HuH-7 (cell line): ENCODE data around the gene JAG2.

Source experiments
- DNase-seq: peaks from one replicate; pipeline ENCODE4 v3.0.0; 2011; ENCODE audit warnings: low spot score

The JAG2 gene

DNA sequence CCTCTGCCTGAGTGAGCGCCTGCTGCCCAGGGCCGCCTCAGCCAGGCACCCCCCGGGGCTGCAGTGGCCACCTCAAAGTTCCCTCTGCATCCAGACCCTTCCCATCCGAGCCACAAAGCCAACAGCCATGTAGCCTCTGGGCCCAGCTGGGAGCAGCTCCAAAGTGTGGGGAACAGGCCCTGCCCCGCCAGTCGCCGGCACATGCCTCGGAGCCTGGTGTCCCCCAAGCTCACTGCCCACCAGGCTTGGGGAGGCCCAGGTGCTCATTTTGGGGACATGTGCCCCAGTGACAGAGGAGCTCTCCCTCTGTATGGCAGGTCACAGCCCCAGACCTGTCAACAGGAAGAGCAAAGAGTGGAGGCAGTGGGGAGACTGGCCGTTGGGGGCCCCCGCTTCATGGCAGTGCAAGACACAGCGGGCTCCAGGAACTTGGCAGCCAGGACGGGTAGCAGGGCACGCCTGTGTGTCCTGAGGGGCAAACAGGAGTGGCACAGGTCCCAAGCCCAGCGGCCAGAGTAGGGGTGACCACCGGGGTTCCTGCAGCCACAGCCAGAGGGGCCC, 29.9 kb downstream of the JAG2 start:
- DNase-seq, result no peak

DNA sequence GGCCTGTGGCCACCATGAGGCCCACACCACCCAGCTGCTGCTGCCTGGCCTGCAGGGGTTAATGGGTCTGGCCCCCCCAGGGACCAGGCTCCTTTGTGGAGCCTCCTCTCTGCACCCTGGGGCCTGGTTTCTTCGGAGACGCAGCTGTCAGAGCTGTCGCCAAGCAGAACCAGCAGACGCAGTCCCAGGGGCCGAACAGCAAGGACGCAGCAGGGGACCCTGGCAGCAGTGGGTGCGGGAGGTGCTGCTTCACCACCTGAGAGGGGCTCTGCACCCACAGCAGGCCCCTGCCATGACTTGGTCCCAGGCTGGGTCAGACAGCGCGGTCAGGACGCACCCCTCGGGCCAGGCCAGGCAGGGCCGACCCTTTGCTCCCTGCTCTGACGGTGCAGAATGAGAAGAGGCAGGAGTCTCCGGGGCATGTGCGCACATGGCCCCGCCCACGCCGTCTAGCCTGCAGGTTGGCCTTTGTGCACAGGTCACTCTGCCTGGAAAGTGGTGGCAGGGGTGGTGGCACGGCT, 30.5 kb downstream of the JAG2 start:
- no peak for DNase-seq

DNA sequence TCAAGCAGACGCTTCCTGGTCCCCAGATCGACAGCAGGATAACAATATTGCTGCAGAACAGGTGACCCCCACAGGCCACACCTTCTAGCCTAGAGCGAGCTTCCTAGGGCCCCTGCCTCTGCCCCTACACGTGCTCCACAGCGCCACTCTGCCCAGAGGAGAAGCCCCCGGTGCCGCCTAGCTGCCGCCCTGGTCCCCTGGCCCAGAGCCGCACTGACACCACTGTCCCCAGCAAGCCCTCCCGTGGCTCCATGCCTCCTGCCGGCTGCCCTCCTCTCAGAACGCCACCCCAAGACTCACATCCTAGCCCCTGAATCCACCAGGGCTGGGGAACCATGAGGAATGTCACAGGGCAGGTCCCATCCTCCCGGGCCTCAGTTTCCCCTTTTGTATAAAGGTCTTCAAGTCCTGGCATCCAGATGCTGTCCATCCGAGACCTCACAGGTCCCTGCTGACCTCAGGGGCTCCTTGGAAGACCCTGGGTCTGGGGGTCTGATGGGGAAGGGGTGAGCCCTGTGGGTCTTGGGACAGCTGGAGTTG, 31.0 kb downstream of the JAG2 start:
- no peak for DNase-seq

DNA sequence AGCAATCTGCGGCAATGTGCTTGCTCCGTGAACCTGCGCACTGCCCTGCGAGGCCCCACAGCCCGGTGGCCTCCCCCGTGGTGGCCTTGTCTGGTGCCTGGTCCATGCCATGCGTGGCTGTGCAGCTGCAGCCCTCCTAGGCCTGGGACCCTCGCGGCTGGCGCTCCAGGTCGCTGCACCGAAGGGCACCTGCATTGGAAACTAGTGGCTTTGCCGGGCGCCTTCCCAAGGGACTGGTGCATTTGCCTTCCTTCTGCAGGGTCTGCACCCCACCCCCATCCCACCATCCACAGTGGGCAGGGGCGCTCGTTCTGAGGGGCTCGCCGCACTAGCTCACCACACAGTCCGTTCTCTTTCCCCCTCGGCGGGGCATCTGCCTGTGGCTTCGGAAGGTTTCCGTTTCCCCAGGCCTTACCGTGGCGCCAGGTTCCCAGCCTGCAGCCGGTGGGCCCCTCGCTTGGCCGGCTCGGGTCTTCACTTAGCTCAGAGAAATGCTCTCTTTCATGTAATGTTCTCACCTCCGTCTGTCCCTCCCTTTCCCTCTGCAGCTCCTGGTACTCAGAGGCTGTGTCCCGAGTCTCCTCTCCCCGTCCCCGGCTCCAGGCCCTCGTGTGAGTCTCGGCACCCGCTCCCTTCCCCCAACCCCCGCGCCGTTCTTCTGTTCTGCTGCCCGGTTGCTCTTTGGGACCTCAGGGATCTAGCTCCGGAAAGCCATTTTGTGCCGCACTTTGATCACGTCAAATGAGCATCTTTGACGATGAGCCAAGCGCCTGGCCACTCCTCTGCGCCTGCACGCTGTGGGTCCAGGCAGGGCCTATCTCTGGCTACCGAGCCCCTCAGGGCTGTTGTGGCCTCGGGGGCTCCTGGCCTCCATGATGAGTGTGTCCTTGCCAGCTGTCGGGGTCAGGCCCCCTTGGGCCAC, 31.9 kb downstream of the JAG2 start:
- no peak for DNase-seq

DNA sequence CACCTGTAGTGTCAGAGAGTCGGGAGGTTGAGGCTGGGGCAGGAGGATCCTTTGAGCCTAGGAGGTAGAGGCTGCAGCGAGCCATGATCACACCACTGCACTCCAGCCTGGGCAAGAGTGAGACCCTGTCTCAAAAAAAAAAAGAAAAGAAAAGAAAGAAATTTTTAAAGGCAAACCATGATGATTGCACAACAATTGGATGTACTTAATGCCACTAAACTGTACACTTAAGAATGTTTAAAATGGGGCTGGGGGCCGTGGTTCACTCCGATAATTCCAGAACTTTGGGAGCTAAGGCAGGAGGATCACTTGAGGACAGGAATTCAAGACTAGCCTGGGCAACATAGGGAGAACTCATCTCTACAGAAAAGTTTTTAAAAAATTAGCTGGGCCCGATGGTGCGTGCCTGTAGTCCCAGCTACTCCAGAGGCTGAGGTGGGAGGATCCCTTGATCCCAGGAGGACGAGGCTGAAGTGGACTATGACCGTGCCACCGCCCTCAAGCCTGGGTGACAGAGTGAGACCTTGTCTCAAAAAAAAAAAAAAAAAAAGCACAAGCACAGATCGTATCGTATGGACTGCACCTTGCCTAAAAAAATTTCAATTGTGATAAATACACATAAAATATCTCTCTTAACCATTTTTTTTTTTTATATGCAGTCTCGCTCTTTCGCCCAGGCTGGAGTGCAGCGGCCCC, 32.7 kb downstream of the JAG2 start:
- no peak for DNase-seq

DNA sequence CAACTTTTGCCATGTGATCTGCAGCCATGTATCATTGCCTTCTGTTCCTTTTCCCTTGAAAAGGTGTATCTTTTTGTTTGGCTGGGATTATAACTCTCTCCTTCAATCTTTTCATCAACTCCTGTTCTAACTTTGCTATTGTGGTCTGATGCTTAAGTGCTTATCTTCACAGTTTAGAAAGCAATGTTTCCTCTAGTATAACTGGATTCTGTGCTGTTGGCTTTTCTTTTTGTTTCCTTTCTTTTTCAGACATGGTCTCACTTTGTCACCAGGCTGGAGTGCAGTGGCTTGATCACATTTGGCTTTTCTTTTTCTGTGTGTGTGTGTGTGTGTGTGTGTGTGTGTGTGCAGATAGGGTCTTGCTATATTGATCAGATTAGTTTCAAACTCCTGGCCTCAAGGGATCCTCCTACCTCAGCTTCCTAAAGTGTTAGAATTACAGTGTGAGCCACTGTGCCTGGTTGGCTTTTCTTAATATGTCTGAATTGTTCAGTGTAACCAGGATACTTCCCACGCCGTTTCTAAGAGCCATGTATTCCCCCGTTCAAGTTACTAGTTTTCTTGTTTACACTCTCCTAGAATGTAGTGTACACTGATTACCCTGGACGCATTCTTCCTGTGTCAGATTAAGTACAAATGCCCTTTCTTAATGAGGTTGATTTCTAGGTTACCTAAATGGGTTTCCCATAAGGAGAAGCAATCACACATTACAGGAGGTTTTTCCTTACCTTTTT, 35.5 kb downstream of the JAG2 start:
- no peak for DNase-seq

DNA sequence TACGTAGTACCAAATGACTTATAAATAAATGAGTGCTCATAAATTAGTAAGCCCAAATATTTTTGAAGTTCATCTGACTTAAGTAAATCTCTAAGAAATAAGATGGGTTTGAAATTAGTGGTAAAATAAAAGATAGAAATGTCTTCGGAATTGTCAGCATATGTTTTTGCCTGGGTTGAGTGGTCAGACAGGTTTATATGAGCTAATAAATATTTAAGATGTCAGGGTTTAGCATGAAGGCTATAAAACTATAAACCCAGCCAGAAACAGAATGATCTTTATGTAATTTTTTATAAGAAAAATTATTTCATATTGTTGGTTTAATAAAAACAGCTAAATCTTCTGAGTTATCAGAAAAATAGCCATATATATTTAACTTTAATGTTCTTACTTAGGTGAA, 37.3 kb downstream of the JAG2 start:
- no peak for DNase-seq

DNA sequence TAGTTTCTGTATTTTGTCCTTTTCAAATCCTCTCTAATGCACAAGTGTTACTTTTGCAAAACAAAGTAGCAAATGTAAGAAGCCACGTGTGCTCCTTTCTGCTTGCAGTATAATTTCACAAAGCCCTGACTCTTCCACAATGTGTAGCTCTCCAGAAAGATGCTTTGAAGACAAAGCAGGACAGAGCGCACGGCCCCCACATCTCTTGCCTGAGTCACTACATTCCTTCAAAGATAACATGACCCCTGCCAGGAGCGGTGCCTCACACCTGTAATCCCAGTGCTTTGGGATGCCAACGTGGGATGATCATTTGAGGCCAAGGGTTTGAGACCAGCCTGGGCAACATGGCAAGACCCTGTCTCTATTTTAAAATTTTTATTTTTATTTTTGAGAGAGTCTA, 40.5 kb downstream of the JAG2 start:
- no peak for DNase-seq

DNA sequence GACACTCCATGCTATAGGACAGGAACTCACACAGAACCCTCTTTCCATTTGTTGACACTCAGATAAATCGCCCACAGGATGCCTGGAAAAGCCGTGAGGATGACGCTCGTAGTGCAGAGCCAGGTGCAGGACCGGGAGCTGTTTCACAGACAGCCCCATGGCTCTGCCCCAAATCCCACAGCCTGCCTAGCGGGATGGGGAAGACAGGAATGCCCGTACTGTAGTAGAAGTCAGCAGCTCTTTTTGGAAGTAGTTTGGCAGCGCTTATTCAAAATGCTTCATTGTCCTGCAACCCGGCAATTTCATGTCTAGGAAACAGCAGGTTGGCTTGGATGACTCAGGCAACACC, 41.6 kb downstream of the JAG2 start:
- no peak for DNase-seq

DNA sequence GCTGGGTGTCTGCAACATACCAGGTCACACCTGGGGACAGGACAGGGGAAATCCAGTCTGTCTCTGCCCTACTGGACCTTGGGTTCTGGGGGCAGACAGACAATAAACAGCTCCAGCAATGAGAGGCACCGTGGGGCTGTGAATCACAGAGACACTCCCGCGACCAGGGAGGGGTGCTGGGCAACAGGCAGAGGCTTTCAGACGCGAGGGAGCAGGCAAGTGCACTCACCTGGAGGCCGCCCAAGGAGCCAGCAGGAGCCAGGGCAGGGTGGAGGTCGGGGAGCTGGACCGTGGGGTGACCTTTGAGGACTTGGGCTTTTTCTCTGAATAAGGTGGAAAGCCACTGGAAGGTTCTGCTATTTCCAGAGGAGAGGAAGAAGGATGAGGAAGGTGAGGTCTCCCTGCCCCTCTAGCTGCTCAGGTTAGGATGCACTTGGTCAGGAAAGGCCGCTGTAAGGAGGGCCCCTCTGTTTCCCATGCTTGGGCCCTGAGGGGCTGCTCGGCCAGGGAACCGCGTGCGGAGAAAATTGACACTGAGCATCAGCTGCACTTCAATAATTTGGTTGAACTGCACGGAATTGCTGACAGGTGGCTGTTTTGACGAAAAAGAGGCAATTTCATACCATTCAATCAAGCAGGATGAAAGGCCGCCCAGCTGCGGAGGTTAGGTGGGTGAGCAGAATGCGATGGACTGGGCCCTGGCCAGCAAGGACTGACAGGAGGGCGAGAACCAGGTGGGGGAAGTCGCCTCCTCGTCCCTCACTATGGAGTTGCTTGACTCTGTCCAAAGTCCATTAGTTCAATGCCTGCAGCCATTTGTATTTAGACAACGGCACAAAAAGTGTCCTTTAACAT, 42.2 kb downstream of the JAG2 start:
- DNase-seq, result no peak

DNA sequence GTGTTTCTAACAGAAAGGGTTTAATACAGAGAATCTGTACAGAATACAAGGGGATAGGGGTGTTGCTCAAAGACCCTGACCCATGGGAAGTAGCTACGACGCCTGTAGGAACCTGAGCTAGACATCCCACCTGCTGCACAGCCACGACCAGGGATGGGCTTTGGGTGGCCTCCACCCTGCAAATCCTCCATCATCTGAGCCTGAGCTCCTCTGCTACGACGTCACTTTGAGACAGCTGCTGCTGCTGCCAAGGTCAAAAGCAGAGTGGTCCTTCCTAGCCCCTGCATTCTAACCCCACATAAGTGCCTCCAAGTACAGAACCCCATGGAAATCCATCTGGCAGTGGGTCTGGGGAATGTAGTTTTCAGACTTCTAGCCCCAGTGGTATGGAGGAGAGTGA, 43.8 kb downstream of the JAG2 start:
- no peak for DNase-seq

DNA sequence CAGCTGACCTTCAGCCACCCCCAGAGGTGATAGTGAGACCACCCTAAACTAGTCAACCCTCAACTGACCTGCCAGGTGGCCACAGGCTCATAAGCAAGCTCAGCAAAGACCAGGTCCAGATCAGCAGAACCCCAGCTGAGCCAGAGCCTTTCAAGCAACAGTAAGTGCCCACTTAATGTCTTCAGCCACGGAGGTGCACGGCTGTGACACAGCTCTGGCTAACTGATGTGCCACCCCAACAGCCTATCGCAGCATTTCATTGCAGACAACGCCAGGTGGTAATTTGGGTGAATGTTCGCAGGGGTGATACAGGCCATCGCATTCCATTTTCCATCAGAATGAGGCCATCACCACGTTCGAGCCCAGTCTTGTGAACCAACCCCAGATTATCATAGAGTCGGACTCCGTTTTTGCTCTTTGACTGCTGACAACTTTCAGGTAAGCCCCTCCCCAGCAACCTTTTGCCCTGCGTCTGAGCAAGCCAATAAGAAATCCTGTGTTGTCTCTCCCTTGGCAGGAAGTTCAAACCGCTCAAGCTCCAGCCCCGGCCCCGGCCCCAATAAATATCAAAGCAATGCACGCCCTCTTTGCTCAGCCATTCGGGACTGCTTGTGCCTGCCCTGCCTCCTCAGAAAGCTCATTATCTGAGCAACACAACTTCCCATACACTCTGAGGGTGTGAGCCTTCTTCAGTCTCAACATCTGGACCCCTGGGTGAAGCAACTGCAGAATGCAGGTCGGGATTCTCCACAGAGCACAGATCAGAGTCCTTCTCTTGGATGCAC, 44.4 kb downstream of the JAG2 start:
- DNase-seq, result no peak

DNA sequence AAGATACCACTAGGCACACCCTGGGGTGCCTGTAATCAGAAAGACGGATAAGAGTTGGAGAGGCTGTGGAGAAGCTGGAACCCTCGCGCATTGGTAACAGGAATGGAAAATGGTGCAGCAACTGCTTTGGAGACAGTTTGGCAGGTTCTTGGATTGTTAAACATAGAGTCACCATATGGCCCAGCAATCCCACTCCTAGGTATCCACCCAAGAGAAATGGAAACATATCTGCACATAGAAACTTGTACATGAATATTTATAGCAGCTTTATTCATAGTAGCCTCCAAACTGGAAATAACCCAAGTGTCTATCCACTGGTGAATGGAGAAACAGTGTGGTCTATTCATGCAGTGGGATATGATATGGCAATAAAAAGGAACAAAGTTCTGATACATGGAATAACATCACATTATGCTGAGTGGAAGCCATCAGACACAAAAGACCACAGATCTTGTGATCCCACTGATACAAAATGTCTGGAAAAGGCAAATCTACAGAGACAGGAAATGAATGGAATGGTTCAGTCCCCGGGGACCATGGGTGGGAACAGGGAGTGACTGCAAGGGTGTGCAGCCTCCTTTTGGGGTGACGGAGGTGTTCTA, 45.4 kb downstream of the JAG2 start:
- DNase-seq, result no peak

DNA sequence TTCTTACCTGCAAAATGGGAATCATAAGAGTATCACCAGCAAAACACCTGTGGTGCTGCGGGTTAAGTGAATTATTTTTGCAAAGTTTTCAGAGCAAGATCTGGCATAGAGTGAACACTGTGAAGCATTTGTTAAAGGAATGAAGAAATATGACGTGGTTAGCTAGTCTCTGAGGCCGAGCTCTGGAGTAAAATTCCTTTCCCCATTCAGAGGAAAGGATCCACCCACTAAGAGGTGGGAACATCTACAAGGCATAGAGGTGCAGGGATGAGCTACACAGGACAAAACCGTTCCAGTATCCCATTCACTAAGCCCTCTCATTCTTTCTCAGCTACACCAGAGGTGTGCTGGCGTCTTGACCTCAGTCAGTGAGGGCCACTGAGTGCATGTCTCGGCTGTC, 48.5 kb downstream of the JAG2 start:
- DNase-seq, result no peak

DNA sequence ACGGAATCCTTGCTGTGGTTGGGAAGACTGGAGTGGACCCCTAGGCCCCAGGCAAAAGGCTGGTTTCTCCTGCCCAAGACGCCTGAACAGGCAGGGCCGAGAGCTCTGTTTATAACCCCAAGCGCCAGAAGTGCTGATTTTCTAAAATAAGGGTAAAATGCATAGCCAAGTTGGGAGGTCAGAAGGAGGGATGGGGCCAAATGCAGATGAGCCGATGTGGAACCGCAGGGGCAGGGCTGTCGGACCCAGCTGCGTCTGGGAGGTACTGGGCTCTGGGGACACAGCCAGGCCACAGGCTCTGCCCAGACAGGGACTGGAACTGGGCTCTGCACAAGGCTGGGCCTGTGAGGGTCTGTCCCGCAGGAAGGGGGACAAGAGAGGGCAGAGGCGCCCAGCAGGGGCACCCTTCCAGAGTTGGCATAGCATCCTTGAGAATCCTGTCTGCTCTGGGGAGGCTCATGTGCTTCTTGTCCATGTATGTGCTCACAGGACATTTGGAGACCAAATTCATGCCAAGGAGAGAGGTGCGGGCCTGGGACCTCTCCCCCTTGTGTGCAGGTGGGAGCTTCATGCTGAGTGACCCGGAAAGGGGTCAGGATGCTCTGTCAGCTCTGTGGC, 49.1 kb downstream of the JAG2 start:
- no peak for DNase-seq

DNA sequence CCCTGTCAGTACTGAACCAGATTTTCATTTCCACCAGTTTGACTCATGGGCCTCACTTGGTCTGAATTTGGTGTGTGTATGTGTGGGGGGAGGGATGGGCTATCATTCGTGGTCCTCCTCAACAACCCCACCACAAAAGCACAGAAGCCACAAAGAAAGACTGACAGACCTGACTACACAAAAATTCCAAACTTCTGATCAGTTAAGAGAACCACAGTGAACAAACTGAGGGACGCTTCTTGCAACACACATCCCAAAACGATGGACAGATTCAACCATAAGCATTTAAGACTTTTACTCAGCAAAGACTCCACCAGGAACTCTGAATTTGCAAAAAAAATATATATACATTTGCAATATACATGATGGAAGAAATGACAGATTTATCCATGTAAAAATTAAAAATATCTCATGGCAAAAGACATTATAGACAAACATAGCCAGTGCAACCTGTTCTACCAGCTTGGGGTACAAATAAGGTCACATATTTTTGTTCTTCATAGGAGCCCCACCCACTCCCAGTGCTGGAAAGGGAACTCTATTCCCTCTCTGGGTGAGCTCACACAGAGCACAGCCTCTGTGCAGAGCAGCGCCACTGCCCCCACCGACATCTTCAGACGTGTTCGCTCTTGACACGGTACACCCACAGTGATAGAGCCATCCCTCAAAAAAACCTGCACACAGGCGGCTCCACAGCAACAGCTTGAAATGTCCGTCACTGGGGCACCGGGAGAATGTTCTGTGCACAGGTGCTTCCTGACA, 49.7 kb downstream of the JAG2 start:
- DNase-seq, result no peak

DNA sequence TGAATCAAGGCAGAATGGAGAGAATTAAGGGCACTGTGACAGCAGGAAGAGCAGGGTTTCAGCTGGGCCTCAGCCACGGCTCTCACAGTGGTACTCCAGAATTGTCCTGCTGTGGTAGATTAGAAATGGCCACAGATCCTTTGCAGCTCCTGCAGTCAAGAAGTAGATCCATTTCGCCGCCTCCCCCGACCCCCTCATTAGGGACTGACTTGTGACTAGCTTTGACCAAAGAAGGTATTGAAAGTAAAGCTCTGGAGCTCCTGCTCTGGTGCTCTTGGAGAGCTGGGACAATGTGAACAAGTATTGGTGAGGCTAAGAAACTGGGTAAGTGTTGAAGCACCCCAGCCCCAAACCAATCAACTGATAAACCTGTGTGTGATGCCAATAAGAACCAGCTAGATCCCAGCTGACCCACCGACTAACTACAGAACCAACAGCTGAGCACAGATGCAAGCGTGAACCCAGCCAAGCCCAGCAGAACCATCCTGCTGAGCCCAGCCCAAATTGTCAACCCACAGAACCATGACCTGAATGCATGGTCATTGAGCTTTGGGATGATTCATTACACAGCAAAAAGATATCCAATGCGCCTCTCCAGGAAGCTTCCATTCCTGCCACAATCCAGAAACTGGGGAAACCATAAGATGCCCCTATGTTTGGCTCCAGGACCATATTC, 50.7 kb downstream of the JAG2 start:
- DNase-seq, result no peak

DNA sequence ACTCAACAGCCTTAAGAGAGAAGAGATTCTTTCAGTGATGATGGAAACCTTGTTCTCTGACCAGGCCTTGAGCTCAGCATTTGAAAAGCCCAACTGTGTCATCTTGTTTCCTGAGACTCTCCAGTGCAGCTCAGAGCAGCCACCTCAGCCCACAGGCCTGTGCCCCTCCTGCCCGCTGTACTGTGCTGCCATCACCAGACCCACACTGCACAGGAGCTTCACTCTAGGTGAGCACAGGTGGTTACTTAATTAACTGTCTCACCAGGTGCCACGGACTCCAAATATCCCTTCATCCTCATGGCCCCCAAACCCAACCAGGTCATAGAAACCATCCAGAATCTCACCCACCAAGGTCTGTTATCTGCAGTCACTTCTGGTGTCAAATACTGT, 51.3 kb downstream of the JAG2 start:
- DNase-seq, result no peak
